Thoracic aorta (tissue), 2 donors: ENCODE data around the gene HLA-E. TPM values are rescaled to one million over a fixed set of nuclear protein-coding genes. Genes with fewer than 3 reads are reported as not detected.
"Not testable (repeated sequence)": the region's sequence is repeated elsewhere in the genome, so short reads cannot be mapped to it uniquely, and the experiment has no call there.

ENCODE experiments used
- ATAC-seq: fragments of 150-250 bp; one replicate; pipeline ENCODE4 v1.8.0; 2017; ENCODE audit warnings: low read depth; ENCODE audit not compliant: insufficient number of reproducible peaks, low FRiP score
- DNase-seq: peaks from one replicate; pipeline ENCODE4 v3.0.0-alpha.2; 2020; ENCODE audit warnings: low spot score
- H3K27ac ChIP-seq, 2 donors: fragments of 200-600 bp; sonication (generic); 1 replicate in 1 of 2; 2 replicates in 1 of 2; pipeline ENCODE4 v1.5.1; 2016; ENCODE audit warnings: mild to moderate bottlenecking in 2 of 2, moderate library complexity in 2 of 2
- H3K27me3 ChIP-seq: fragments of 200-600 bp; sonication (generic); replicated peaks from 2 replicates; pipeline ENCODE4 v1.6.0; 2016; ENCODE audit warnings: mild to moderate bottlenecking; ENCODE audit not compliant: insufficient read depth
- H3K36me3 ChIP-seq: fragments of 200-600 bp; sonication (generic); one replicate; pipeline ENCODE4 v1.5.1; 2016
- H3K4me1 ChIP-seq, 2 donors: fragments of 200-600 bp; sonication (generic); 1 replicate in 1 of 2; 2 replicates in 1 of 2; pipeline versions ENCODE4 v1.5.1 to v1.6.0; 2016; ENCODE audit warnings: low read depth in 2 of 2, mild to moderate bottlenecking in 1 of 2; ENCODE audit not compliant: control insufficient read depth in 1 of 2
- H3K4me3 ChIP-seq: fragments of 200-600 bp; sonication (generic); 2 replicates; pipeline ENCODE4 v1.5.1; 2016; ENCODE audit warnings: mild to moderate bottlenecking
- H3K9me3 ChIP-seq: fragments of 200-600 bp; sonication (generic); 2 replicates; pipeline ENCODE4 v1.5.1; 2016
- total RNA-seq, 2 donors: library from RNA; depleted of rRNA; stranded (reverse); fragments of >200 nt; gene quantifications; one replicate each; pipeline versions ENCODE4 v1.1.0 to v1.2.3, GENCODE V29; 2016
- TF ChIP-seq, protein P1 (sequence below): fragments of 200-600 bp; sonication (generic); IDR thresholded peaks from one replicate; pipeline ENCODE4 v1.5.1; 2019; ENCODE audit warnings: antibody characterized with exemption

The HLA-E gene
- total RNA-seq, 2 donors from 2014 or later = 507 to 602 TPM

DNA sequence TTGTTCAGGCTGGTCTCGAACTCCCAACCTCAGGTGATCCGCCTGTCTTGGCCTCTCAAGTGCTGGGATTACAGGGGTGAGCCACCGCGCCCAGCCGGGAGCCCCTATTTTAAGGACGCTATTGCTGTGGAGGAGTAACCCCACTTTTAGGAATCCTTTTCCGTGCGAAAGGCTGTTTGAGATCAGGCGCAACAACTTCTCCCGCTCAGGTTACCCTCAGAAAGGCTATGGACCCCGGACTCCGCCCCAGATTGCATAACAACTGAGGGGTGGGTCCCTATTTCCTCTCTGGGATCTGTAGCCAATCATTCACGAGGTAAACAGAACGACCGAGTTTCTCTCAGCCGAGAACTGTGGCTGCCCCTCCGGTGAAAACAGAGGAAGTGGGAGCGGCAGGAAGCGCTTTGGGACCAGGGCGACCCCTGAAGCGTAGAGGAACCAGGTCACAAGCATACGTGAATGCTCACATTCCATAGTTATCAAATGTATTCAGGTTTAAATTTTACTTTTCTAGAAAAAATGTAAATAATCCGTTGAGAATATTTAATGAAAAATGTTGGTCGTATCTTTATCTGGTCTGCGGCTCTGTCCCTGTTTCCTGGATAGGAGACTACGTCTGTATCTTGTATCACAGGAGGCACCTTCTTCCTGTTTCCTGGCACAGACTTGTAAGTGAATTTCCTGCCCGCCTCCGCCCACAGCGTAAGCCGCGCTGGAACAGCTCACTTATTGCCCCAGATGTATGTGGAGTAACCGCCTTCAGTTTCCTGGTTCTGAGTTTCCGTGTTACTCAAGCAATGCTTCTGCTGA, 26.8 kb downstream of the HLA-E start:
- no peaks in the 10 kb centered on the region for H3K4me1 ChIP-seq
- TF ChIP-seq, protein P1, sequence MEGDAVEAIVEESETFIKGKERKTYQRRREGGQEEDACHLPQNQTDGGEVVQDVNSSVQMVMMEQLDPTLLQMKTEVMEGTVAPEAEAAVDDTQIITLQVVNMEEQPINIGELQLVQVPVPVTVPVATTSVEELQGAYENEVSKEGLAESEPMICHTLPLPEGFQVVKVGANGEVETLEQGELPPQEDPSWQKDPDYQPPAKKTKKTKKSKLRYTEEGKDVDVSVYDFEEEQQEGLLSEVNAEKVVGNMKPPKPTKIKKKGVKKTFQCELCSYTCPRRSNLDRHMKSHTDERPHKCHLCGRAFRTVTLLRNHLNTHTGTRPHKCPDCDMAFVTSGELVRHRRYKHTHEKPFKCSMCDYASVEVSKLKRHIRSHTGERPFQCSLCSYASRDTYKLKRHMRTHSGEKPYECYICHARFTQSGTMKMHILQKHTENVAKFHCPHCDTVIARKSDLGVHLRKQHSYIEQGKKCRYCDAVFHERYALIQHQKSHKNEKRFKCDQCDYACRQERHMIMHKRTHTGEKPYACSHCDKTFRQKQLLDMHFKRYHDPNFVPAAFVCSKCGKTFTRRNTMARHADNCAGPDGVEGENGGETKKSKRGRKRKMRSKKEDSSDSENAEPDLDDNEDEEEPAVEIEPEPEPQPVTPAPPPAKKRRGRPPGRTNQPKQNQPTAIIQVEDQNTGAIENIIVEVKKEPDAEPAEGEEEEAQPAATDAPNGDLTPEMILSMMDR = no peak
- peak; percentile 70 for DNase-seq
- no peaks in the 10 kb centered on the region for H3K27me3 ChIP-seq
- H3K9me3 ChIP-seq = no peaks in the 10 kb centered on the region
- H3K36me3 ChIP-seq = no peaks in the 10 kb centered on the region
- H3K4me3 ChIP-seq = peak overlapping the region; percentile 78
- peak; percentile 98 for ATAC-seq
- peak overlapping the region; percentile 69 to 78 for H3K27ac ChIP-seq

DNA sequence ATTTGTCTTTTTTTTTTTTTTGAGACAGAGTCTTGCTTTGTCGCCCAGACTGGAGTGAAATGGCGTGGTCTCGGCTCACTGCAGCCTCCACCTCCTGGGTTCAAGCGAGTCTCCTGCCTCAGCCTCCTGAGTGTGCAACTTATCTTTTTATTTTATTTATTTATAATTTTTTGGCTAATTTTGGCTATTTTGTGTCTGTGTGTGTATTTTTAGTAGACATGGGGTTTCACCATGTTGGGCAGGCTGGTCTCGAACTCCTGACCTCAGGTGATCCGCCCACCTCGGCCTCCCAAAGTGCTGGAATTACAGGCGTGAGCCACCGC, 27.4 kb downstream of the HLA-E start:
- not testable (repeated sequence) for H3K9me3 ChIP-seq, H3K27me3 ChIP-seq, ATAC-seq, DNase-seq, H3K4me1 ChIP-seq, H3K36me3 ChIP-seq
- peak overlapping the region; percentile 69 to 78 for H3K27ac ChIP-seq
- H3K4me3 ChIP-seq = peak overlapping the region; percentile 78

DNA sequence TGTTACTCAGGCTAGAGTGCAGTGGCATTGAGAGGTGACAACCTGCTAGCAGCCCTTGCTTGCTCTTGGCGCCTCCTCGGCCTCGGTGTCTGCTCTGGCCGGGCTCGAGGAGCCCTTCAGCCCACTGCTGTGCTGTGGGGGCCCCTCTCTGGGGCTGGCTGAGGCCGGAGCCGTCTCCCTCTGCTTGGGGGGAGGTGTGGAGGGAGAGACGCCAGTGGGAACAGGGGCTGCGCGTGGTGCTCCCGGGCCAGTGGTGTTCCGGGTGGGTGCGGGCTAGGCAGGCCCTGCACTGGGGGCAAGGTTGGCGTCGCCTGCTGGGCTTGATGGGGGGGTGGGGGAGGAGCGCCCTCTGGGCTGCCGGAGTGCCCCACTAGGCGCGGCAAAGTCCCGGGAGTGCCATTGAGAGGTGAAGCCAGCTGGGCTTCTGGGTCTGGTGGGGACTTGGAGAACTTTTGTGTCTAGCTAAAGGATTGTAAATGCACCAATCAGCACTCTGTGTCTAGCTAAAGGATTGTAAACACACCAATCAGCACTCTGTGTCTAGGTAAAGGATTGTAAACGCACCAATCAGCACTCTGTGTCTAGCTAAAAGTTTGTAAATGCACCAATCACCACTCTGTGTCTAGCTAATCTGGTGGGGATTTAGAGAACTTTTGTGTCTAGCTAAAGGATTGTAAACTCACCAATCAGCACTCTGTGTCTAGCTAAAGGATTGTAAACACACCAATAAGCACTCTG, 28.6 kb downstream of the HLA-E start:
- not testable (repeated sequence) for ATAC-seq

DNA sequence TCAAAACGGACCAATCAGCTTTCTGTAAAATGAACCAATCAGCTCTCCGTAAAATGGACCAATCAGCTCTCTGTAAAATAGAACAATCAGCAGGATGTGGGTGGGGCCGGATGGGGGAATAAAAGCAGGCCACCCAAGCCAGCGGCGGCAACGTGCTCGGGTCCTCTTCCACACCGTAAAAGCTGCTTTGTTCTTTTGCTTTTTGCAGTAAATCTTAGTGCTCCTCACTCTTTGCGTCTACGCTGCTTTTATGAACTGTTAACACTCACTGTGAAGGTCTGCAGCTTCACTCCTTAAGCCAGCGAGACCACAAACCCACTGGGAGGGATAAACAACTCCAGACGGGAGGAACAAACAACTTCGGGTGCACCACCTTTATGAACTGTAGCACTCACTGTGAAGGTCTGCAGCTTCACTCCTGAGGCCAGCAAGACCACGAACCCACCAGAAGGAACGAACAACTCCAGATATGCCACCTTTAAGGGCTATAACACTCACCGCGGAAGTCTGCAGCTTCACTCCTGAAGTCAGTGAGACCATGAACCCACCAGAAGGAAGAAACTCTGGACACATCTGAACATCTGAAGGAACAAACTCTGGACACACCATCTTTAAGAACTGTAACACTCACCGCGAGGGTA, 29.3 kb downstream of the HLA-E start:
- H3K9me3 ChIP-seq, DNase-seq, ATAC-seq, H3K4me1 ChIP-seq, H3K27me3 ChIP-seq, H3K4me3 ChIP-seq, H3K27ac ChIP-seq, H3K36me3 ChIP-seq: not testable (repeated sequence)

More for the DNA sequence above, 28.6 kb downstream of the HLA-E start:
- H3K27ac ChIP-seq, H3K36me3 ChIP-seq, DNase-seq, H3K27me3 ChIP-seq, H3K9me3 ChIP-seq, H3K4me3 ChIP-seq, H3K4me1 ChIP-seq: not testable (repeated sequence)

DNA sequence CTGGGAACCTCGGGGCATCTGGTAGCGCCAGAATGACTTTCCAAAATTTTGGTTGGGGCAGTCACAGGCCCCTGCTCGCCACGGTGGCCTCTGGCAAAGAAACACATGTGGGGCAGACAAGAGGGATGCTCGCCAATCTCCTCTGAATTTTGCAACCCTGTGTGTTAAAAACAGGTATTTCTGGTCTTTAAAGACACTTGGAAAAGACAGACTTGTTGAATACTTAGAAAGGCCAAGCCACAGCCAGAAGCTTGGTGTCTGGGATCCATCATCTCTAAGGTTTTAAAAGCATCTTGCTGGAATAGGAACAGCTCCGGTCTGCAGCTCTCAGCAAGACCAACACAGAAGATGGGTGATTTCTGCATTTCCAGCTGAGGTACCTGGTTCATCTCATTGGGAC, 31.2 kb downstream of the HLA-E start:
- Histone ChIP-seq H3K4me3 (no peak overlapping the region), H3K4me1 (no peaks in the 10 kb centered on the region), H3K27me3 (no peaks in the 10 kb centered on the region), H3K36me3 (no peaks in the 10 kb centered on the region), H3K9me3 (no peaks in the 10 kb centered on the region), H3K27ac (no peak overlapping the region)
- ATAC-seq = no peak
- no peak for DNase-seq
- TF ChIP-seq, protein P1 = no peak

DNA sequence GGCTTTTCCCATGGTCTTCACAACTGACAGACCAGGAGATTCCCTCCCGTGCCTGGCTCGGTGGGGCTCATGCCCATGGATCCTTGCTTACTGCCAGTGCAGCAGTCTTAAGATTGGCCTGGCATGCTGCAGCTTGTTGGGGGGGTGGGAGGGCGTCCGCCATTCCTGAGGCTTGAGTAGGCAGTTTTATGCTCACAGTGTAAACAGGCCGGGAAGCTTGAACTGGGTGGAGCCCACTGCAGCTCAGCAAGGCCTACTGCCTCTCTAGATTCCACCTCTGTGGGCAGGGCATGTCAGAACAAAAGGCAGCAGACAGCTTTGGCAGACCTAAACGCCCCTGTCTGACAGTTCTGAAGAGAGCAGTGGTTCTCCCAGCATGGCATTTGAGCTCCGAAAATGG, 31.8 kb downstream of the HLA-E start:
- not testable (repeated sequence) for ATAC-seq, H3K27ac ChIP-seq

DNA sequence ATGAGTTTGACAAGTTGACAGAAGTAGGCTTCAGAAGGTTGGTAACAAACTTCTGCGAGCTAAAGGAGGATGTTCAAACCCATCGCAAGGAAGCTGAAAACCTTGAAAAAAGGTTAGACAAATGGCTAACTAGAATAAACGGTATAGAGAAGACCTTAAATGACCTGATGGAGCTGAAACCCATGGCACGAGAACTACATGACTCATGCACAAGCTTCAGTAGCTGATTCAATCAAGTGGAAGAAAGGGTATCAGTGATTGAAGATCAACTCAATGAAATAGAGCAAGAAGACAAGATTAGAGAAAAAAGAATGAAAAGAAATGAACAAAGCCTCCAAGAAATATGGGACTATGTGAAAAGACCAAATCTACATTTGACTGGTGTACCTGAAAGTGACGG, 32.6 kb downstream of the HLA-E start:
- H3K9me3 ChIP-seq, DNase-seq, H3K4me1 ChIP-seq, H3K4me3 ChIP-seq, H3K27me3 ChIP-seq, H3K36me3 ChIP-seq, H3K27ac ChIP-seq, ATAC-seq: not testable (repeated sequence)

More for the DNA sequence above, 31.8 kb downstream of the HLA-E start:
- H3K4me1 ChIP-seq, H3K27me3 ChIP-seq, H3K9me3 ChIP-seq, DNase-seq, H3K4me3 ChIP-seq, H3K36me3 ChIP-seq: not testable (repeated sequence)

DNA sequence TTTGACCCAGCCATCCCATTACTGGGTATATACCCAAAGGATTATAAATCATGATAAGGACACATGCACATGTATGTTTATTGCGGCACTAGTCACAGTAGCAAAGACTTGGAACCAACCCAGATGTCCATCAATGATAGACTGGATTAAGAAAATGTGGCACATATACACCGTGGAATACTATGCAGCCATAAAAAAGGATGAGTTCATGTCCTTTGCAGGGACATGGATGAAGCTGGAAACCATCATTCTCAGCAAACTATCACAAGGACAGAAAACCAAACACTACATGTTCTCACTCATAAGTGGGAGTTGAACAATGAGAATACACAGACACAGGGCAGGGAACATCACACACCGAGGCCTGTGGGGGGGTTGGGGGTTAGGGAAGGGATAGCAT, 37.1 kb downstream of the HLA-E start:
- ATAC-seq, H3K9me3 ChIP-seq, H3K4me1 ChIP-seq, H3K27ac ChIP-seq, H3K4me3 ChIP-seq, H3K36me3 ChIP-seq, DNase-seq, H3K27me3 ChIP-seq: not testable (repeated sequence)

DNA sequence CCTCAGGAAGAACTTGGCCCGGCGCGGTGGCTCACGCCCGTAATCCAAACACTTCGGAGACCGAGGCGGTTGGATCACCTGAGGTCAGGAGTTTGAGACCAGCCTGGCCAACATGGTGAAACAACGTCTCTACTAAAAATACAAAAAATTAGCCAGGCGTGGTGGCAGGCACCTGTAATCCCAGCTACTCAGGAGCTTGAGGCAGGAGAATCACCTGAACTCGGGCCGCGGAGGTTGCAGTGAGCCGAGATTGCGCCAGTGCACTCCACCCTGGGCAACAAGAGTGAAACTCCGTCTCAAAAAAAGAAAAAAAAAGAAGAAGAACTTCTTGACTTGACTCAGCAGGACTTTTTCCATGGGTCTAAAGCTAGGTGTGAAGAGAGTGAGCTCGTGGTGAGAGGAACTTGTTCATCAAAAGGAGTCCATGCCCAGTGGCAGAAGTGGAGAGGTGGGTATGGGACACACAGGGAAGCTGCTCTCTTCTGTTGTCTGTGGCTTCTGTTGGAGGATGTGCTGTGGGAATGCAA, 40.1 kb downstream of the HLA-E start:
- not testable (repeated sequence) for H3K4me1 ChIP-seq, H3K27ac ChIP-seq, ATAC-seq, H3K9me3 ChIP-seq, DNase-seq, H3K36me3 ChIP-seq, H3K4me3 ChIP-seq, H3K27me3 ChIP-seq
